Duodenal mucosa (tissue), 2 donors: Measurements from ENCODE around the gene GALNT14.
A peak's percentile ranks its signal among the peaks of the same experiment; 100 is the strongest.

Source experiments
- H3K27ac ChIP-seq: one replicate; pipeline ENCODE4 v1.7.0; 2013; ENCODE audit warnings: low read depth, low read length
- H3K27me3 ChIP-seq, 2 donors: one replicate each; pipeline ENCODE4 v1.7.0; 2013; ENCODE audit warnings: low read length in 2 of 2, control low read depth in 1 of 2; ENCODE audit not compliant: insufficient read depth in 2 of 2, control insufficient read depth in 1 of 2
- H3K36me3 ChIP-seq, 2 donors: one replicate each; pipeline ENCODE4 v1.7.0; 2013; ENCODE audit warnings: low read length in 2 of 2, control low read depth in 1 of 2; ENCODE audit not compliant: insufficient read depth in 2 of 2, control insufficient read depth in 1 of 2
- H3K4me1 ChIP-seq, 2 donors: one replicate each; pipeline ENCODE4 v1.7.0; 2013; ENCODE audit warnings: low read length in 2 of 2, control low read depth in 1 of 2; ENCODE audit not compliant: insufficient read depth in 2 of 2, control insufficient read depth in 1 of 2
- H3K4me3 ChIP-seq, 2 donors: one replicate each; pipeline ENCODE4 v1.7.0; 2013; ENCODE audit warnings: low read length in 2 of 2, low read depth in 1 of 2
- H3K9ac ChIP-seq, 2 donors: one replicate each; pipeline ENCODE4 v1.7.0; 2013; ENCODE audit warnings: low read length in 2 of 2, low read depth in 1 of 2
- H3K9me3 ChIP-seq, 2 donors: one replicate each; pipeline ENCODE4 v1.7.0; 2013; ENCODE audit warnings: low read length in 2 of 2, control low read depth in 1 of 2; ENCODE audit not compliant: control insufficient read depth in 1 of 2

The GALNT14 gene

GRCh38 chr2:31088504-31089195 lies 49.6 kb downstream of the GALNT14 start:
- Histone ChIP-seq H3K9me3 (no peaks in the 10 kb centered on the region), H3K9ac (no peak overlapping the region), H3K4me3 (no peak overlapping the region), H3K4me1 (peaks cover 7 to 14% of the 10 kb centered on the region in 2 donors), H3K27me3 (no peaks in the 10 kb centered on the region), H3K36me3 (no peaks in the 10 kb centered on the region), H3K27ac (no peak overlapping the region)

GRCh38 chr2:31087491-31087890 lies 50.7 kb downstream of the GALNT14 start:
- Histone ChIP-seq H3K9ac (no peak overlapping the region), H3K27me3 (no peaks in the 10 kb centered on the region), H3K36me3 (no peaks in the 10 kb centered on the region), H3K4me1 (peaks cover 8 to 21% of the 10 kb centered on the region in 2 donors), H3K9me3 (no peaks in the 10 kb centered on the region), H3K27ac (no peak overlapping the region), H3K4me3 (no peak overlapping the region)

DNA sequence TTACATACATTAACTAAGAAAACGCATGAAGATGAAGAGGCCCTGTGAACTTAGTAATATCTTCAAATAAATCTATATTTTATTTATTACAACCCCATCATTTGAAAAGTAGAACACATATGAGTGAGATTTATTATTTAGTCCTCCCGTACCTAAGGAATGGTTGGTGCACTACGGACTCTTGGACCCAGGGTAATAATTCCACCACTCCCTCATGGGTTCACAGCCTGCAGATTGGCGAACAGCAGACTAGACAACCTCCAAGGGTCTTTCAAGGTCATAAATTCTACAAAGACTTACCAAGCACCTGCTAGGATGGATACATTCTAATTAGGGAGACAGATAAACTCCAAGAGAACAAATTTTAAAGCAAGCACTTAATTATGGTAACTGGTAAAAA lies 51.6 kb downstream of the GALNT14 start:
- H3K36me3 ChIP-seq: no peaks in the 10 kb centered on the region
- no peak overlapping the region for H3K4me3 ChIP-seq
- peaks cover 13 to 27% of the 10 kb centered on the region in 2 donors for H3K4me1 ChIP-seq
- H3K27ac ChIP-seq: no peak overlapping the region
- H3K27me3 ChIP-seq: no peaks in the 10 kb centered on the region
- no peaks in the 10 kb centered on the region for H3K9me3 ChIP-seq
- H3K9ac ChIP-seq: no peak overlapping the region

- Histone ChIP-seq H3K4me1 (peaks cover 13 to 27% of the 10 kb centered on the region in 2 donors), H3K9me3 (no peaks in the 10 kb centered on the region), H3K27me3 (no peaks in the 10 kb centered on the region), H3K27ac (peak overlapping the region; percentile 54), H3K36me3 (no peaks in the 10 kb centered on the region), H3K9ac (peak overlapping the region in 1 of 2 donors; percentile 44), H3K4me3 (peak overlapping the region; percentile 9 to 62)
Observed at GRCh38 chr2:31083234-31083993, 54.8 kb downstream of the GALNT14 start.

- Histone ChIP-seq H3K36me3 (no peaks in the 10 kb centered on the region), H3K27ac (no peak overlapping the region), H3K9ac (no peak overlapping the region), H3K4me3 (no peak overlapping the region), H3K27me3 (no peaks in the 10 kb centered on the region), H3K4me1 (peaks cover 13 to 27% of the 10 kb centered on the region in 2 donors), H3K9me3 (no peaks in the 10 kb centered on the region)
Observed at GRCh38 chr2:31082002-31082401, 56.2 kb downstream of the GALNT14 start.

DNA sequence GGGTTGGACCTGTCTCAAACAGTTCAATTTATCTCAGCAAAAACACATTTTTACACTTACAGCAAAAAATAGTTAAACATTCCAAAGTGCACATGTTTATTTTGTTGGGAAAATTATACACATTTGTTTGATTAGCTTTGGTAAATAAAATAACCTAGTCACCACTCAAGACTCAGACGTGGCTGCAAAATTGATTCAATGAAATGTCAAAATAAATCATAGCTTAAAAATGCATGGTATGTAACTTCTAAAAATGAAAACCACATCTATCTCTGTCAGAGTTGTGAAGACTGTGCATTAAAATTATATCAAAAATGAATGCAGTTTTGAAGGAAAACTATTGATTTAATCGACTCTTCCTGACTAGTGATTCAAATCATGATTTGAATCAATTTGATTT lies 56.7 kb downstream of the GALNT14 start:
- H3K27ac ChIP-seq: no peak overlapping the region
- no peak overlapping the region for H3K9ac ChIP-seq
- H3K36me3 ChIP-seq: no peaks in the 10 kb centered on the region
- H3K9me3 ChIP-seq: no peaks in the 10 kb centered on the region
- H3K4me3 ChIP-seq: no peak overlapping the region
- no peaks in the 10 kb centered on the region for H3K27me3 ChIP-seq
- H3K4me1 ChIP-seq: peaks cover 13 to 27% of the 10 kb centered on the region in 2 donors

DNA sequence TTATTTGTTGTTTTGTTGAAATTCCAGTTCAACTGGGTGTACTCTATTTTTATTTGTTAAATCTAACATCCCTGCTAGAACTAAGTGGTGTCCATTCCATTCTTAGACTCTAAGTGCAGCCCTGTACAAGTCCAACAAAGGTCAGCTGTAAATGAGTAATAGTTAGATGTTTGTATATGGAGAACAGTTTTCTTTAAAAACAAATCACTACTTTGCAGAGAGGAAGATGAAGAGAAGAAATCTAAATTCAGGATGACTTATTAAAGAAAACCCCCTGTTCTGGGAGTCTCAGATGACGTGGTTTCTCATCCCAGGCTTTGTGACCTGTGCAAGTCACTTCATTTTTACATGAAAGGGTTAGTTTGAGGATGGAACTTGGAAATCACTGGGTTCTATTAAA lies 57.9 kb downstream of the GALNT14 start:
- Histone ChIP-seq H3K27ac (no peak overlapping the region), H3K27me3 (no peaks in the 10 kb centered on the region), H3K36me3 (no peaks in the 10 kb centered on the region), H3K4me1 (peaks cover 13 to 25% of the 10 kb centered on the region in 2 donors), H3K9me3 (no peaks in the 10 kb centered on the region), H3K4me3 (no peak overlapping the region), H3K9ac (no peak overlapping the region)

GRCh38 chr2:31079665-31080064 lies 58.6 kb downstream of the GALNT14 start:
- H3K36me3 ChIP-seq: no peaks in the 10 kb centered on the region
- H3K9me3 ChIP-seq: no peaks in the 10 kb centered on the region
- no peaks in the 10 kb centered on the region for H3K27me3 ChIP-seq
- H3K9ac ChIP-seq: no peak overlapping the region
- peaks cover 13 to 20% of the 10 kb centered on the region in 2 donors for H3K4me1 ChIP-seq
- no peak overlapping the region for H3K27ac ChIP-seq
- no peak overlapping the region for H3K4me3 ChIP-seq

DNA sequence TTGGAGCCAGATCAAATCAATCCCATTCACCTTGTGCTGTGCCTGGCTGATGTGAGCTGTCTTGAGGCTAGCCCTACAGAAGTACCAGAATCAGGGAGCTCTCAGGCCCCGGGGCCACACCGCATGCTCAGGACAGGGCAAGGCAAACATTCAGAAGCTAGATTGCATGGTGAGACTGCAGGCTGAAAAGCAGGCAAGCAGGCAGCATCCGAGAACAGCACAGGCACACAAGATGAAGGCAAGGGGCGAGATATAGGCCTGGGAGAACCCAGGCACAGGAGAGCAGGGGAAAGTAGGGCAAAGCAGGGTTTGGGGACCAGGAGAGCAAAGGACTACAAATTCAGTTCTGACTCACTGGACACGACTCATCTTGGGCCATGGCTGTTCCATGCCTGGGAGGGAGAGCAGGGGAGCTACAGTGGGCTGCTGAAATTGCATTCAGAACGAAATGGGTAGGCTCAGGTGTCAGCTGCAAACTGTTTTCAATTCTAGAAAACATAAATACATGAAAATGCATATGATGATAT lies 59.6 kb downstream of the GALNT14 start:
- H3K9me3 ChIP-seq: no peaks in the 10 kb centered on the region
- H3K4me1 ChIP-seq: peaks cover 6 to 13% of the 10 kb centered on the region in 2 donors
- no peaks in the 10 kb centered on the region for H3K27me3 ChIP-seq
- no peak overlapping the region for H3K4me3 ChIP-seq
- no peaks in the 10 kb centered on the region for H3K36me3 ChIP-seq
- no peak overlapping the region for H3K9ac ChIP-seq
- no peak overlapping the region for H3K27ac ChIP-seq

GRCh38 chr2:31078011-31078410 lies 60.2 kb downstream of the GALNT14 start:
- H3K36me3 ChIP-seq: no peaks in the 10 kb centered on the region
- H3K27ac ChIP-seq: no peak overlapping the region
- H3K9me3 ChIP-seq: no peaks in the 10 kb centered on the region
- H3K9ac ChIP-seq: no peak overlapping the region
- peaks cover 6 to 11% of the 10 kb centered on the region in 2 donors for H3K4me1 ChIP-seq
- H3K27me3 ChIP-seq: no peaks in the 10 kb centered on the region
- H3K4me3 ChIP-seq: no peak overlapping the region
